ENCODE measurements around the gene SRGAP1.

Gene SRGAP1

GRCh38 chr12:63967358-63968145, 123.1 kb downstream of the SRGAP1 start:
- TF ChIP-seq CTCF (IDR thresholded peaks at IDR 0.05; ENCODE audit: extremely low read depth, missing control alignments) = no peak
- no peak for DNase-seq (ENCODE audit: low spot score)

- no peak for DNase-seq (ENCODE audit: low spot score)
- no peak for TF ChIP-seq CTCF (IDR thresholded peaks at IDR 0.05; ENCODE audit: extremely low read depth, missing control alignments)
These were observed 124.2 kb downstream of the SRGAP1 start for GRCh38 chr12:63968673-63969072.

GRCh38 chr12:63976902-63977395, 132.4 kb downstream of the SRGAP1 start:
- no peak for DNase-seq (ENCODE audit: low spot score)
- TF ChIP-seq CTCF (IDR thresholded peaks at IDR 0.05; ENCODE audit: extremely low read depth, missing control alignments) = no peak

GRCh38 chr12:63977441-63977840, 132.9 kb downstream of the SRGAP1 start:
- no peak for TF ChIP-seq CTCF (IDR thresholded peaks at IDR 0.05; ENCODE audit: extremely low read depth, missing control alignments)
- DNase-seq (ENCODE audit: low spot score) = no peak

GRCh38 chr12:63978519-63978918, 134.0 kb downstream of the SRGAP1 start:
- TF ChIP-seq CTCF (IDR thresholded peaks at IDR 0.05; ENCODE audit: extremely low read depth, missing control alignments) = no peak
- DNase-seq (ENCODE audit: low spot score) = no peak

GRCh38 chr12:63980211-63980610, 135.7 kb downstream of the SRGAP1 start:
- TF ChIP-seq CTCF (IDR thresholded peaks at IDR 0.05; ENCODE audit: extremely low read depth, missing control alignments) = no peak
- no peak for DNase-seq (ENCODE audit: low spot score)

GRCh38 chr12:63981343-63981742, 136.8 kb downstream of the SRGAP1 start:
- no peak for DNase-seq (ENCODE audit: low spot score)
- TF ChIP-seq CTCF (IDR thresholded peaks at IDR 0.05; ENCODE audit: extremely low read depth, missing control alignments) = no peak
